ENCODE measurements around the gene RTRAF. TPM values are rescaled to one million over a fixed set of nuclear protein-coding genes. Genes with fewer than 3 reads are reported as not detected.

The RTRAF gene
- total and polyA plus RNA-seq, 2 donors (not counting 1 experiment from before 2014, with no cell fraction given), result 34.7 to 91.1 TPM

DNA sequence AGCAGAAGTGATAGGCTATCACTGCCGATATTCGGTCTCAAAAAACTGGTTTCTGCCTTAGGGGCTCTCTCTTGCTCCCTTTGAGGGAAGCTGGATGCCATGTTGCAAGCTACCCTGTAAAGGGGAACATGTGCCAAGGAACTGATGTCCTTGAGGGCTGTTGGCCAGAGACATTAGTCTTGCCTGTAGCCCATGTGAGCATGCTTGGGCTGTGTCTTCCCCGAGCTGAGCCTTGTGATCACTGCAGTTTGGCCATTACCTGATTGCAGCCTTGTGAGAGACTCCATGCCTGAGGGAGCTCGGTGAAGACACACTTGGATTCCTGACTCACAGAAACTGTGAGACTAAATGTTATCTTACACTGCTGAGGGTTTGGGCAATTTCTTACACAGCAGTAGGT, 18.8 kb downstream of the RTRAF start:
- Histone ChIP-seq H3K4me3 (ENCODE audit: control extremely low read depth in 1 of 5, extremely low read depth in 1 of 5, insufficient read depth in 1 of 5, low read depth in 2 of 5, low read length in 4 of 5) (no peak overlapping the region), H3K9me3 (ENCODE audit: control extremely low read depth in 1 of 3, control insufficient read depth in 2 of 3, insufficient read depth in 1 of 3, low read length in 2 of 3) (no peaks in the 10 kb centered on the region), H3K27ac (ENCODE audit: low read length in 2 of 2) (no peak overlapping the region), H3K27me3 (replicated peaks in 1 of 4; ENCODE audit: control extremely low read depth in 1 of 4, control insufficient read depth in 3 of 4, insufficient read depth in 4 of 4, low read length in 3 of 4) (no peaks in the 10 kb centered on the region), H3K79me2 (ENCODE audit: control insufficient read depth, insufficient read depth, low read length) (no peaks in the 10 kb centered on the region), H3K4me2 (replicated peaks; ENCODE audit: low read depth, low read length, poor library complexity, severe bottlenecking) (no peak overlapping the region), H3K9ac (ENCODE audit: low read length) (no peak overlapping the region), H2AFZ (ENCODE audit: insufficient read depth, low read depth, low read length, poor library complexity, severe bottlenecking) (no peak overlapping the region), H3K4me1 (ENCODE audit: control insufficient read depth in 2 of 2, insufficient read depth in 2 of 2, low read length in 2 of 2) (no peaks in the 10 kb centered on the region), H4K20me1 (ENCODE audit: control insufficient read depth, insufficient read depth, low read length, poor library complexity, severe bottlenecking) (no peaks in the 10 kb centered on the region), H3K36me3 (replicated peaks in 1 of 2; ENCODE audit: control extremely low read depth in 1 of 2, control insufficient read depth in 1 of 2, extremely low read depth in 1 of 2, insufficient read depth in 2 of 2, low read length in 1 of 2) (peaks cover 11 to 83% of the 10 kb centered on the region in 2 experiments)
- ATAC-seq (ENCODE audit: low read depth) (no peak), DNase-seq (no peak)
- H3K27me3 Mint-ChIP-seq, result no peaks in the 10 kb centered on the region
- H3K4me3 Mint-ChIP-seq, result no peak overlapping the region
- no peaks in the 10 kb centered on the region for H3K9me3 Mint-ChIP-seq (ENCODE audit: insufficient read depth)
- ChIA-PET POLR2A (no interaction called here), CTCF (interaction anchor here (1.3 kb wide), 1 partner anchor 12 kb away, joined by 3 read pairs; no protein-coding TSS in a partner anchor)
- intact Hi-C loops (cut with micrococcal nuclease), result no loop called here
- 100% methylated on average over 4 of the region's 4 CpGs for WGBS (ENCODE audit: insufficient coverage)
- no peak overlapping the region for H3K27ac Mint-ChIP-seq
- H3K4me1 Mint-ChIP-seq, result no peaks in the 10 kb centered on the region
- TF ChIP-seq EZH2 (IDR thresholded peaks at IDR 0.05; ENCODE audit: borderline replicate concordance, insufficient read depth, low read depth, low read length, poor library complexity, severe bottlenecking), result no peak
- TF ChIP-seq CTCF (IDR thresholded peaks at IDR 0.05), result no peak

DNA sequence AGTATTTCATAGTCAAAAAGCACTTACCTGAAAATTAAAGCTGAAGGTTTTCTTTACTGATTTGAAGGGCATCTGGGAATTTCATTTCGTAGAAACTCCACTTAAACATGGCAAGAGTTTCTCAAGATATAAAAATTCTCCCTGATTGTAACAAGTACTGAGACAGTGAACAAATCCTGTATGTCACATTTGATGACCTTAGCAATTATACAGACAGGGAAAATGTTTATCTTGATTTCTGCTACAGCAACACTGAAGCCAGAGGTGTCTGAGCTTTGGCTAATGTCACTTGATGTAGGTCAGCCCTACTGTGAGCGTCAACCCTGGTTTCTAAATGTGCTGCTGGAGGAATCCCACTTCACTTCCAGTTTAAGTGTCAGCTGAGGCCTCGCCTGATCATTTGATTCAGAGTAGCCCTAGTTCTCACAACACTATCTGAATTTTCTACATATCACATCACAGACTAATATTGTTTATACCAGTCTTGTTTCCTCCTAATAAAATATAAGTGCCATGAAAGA, 20.9 kb downstream of the RTRAF start:
- DNase-seq (no peak), ATAC-seq (ENCODE audit: low read depth) (no peak)
- CTCF ChIA-PET, result no interaction called here
- Histone ChIP-seq H3K79me2 (ENCODE audit: control insufficient read depth, insufficient read depth, low read length) (no peaks in the 10 kb centered on the region), H3K4me1 (ENCODE audit: control insufficient read depth in 2 of 2, insufficient read depth in 2 of 2, low read length in 2 of 2) (no peaks in the 10 kb centered on the region), H4K20me1 (ENCODE audit: control insufficient read depth, insufficient read depth, low read length, poor library complexity, severe bottlenecking) (no peaks in the 10 kb centered on the region), H3K9me3 (ENCODE audit: control extremely low read depth in 1 of 3, control insufficient read depth in 2 of 3, insufficient read depth in 1 of 3, low read length in 2 of 3) (no peaks in the 10 kb centered on the region), H3K4me3 (ENCODE audit: control extremely low read depth in 1 of 5, extremely low read depth in 1 of 5, insufficient read depth in 1 of 5, low read depth in 2 of 5, low read length in 4 of 5) (no peak overlapping the region), H3K27ac (ENCODE audit: low read length in 2 of 2) (no peak overlapping the region), H3K27me3 (replicated peaks in 1 of 4; ENCODE audit: control extremely low read depth in 1 of 4, control insufficient read depth in 3 of 4, insufficient read depth in 4 of 4, low read length in 3 of 4) (no peaks in the 10 kb centered on the region), H3K9ac (ENCODE audit: low read length) (no peak overlapping the region), H3K4me2 (replicated peaks; ENCODE audit: low read depth, low read length, poor library complexity, severe bottlenecking) (no peak overlapping the region), H3K36me3 (replicated peaks in 1 of 2; ENCODE audit: control extremely low read depth in 1 of 2, control insufficient read depth in 1 of 2, extremely low read depth in 1 of 2, insufficient read depth in 2 of 2, low read length in 1 of 2) (peaks cover 5 to 63% of the 10 kb centered on the region in 2 experiments), H2AFZ (ENCODE audit: insufficient read depth, low read depth, low read length, poor library complexity, severe bottlenecking) (no peak overlapping the region)
- Mint-ChIP-seq H3K4me1 (no peaks in the 10 kb centered on the region), H3K4me3 (no peak overlapping the region), H3K27me3 (no peaks in the 10 kb centered on the region), H3K27ac (no peak overlapping the region), H3K9me3 (ENCODE audit: insufficient read depth) (no peaks in the 10 kb centered on the region)
- intact Hi-C loops (cut with micrococcal nuclease), result no loop called here
- WGBS (ENCODE audit: insufficient coverage), result 100% methylated on average over 2 of the region's 3 CpGs
- POLR2A ChIA-PET, result no interaction called here
- TF ChIP-seq CTCF (IDR thresholded peaks at IDR 0.05) (no peak), EZH2 (IDR thresholded peaks at IDR 0.05; ENCODE audit: borderline replicate concordance, insufficient read depth, low read depth, low read length, poor library complexity, severe bottlenecking) (no peak)
